GM21528 (cell line): Measurements from ENCODE around the gene HIP1R.
A peak's percentile ranks its signal among the peaks of the same experiment; 100 is the strongest.

Experiments used
- ATAC-seq: cut with Tn5 transposase; IDR thresholded peaks from one replicate; pipeline ENCODE4 v1.9.1; 2021; ENCODE audit warnings: mild to moderate bottlenecking, moderate library complexity; ENCODE audit not compliant: unreplicated experiment, low FRiP score

Gene HIP1R

GRCh38 chr12:122830517-122831214 lies 4.6 kb upstream of the HIP1R start:
- ATAC-seq = no peak

- no peak for ATAC-seq
Observed at GRCh38 chr12:122834104-122834920, 945 bp upstream of the HIP1R start.

GRCh38 chr12:122835750-122836026 lies 431 bp downstream of the HIP1R start:
- ATAC-seq = peak; percentile 47

GRCh38 chr12:122836027-122836921 lies 1.0 kb downstream of the HIP1R start:
- peak; percentile 26 for ATAC-seq

- no peak for ATAC-seq
Observed at GRCh38 chr12:122837306-122838265, 2.3 kb downstream of the HIP1R start.

GRCh38 chr12:122838841-122839240 lies 3.6 kb downstream of the HIP1R start:
- no peak for ATAC-seq

GRCh38 chr12:122839907-122840554 lies 4.8 kb downstream of the HIP1R start:
- no peak for ATAC-seq

GRCh38 chr12:122840580-122841513 lies 5.6 kb downstream of the HIP1R start:
- no peak for ATAC-seq

GRCh38 chr12:122841544-122842321 lies 6.5 kb downstream of the HIP1R start:
- no peak for ATAC-seq

- no peak for ATAC-seq
Observed at GRCh38 chr12:122842505-122843405, 7.5 kb downstream of the HIP1R start.

GRCh38 chr12:122843455-122843854 lies 8.2 kb downstream of the HIP1R start:
- no peak for ATAC-seq

GRCh38 chr12:122844366-122844971 lies 9.2 kb downstream of the HIP1R start:
- ATAC-seq = no peak

GRCh38 chr12:122845041-122845864 lies 10.0 kb downstream of the HIP1R start:
- ATAC-seq = no peak

- ATAC-seq = no peak
Observed at GRCh38 chr12:122845865-122846621, 10.8 kb downstream of the HIP1R start.
